Measurements from ENCODE around the gene PCBP4.

PCBP4 gene

GRCh38 chr3:51968883-51969678 lies 1.8 kb upstream of the PCBP4 start:
- Histone ChIP-seq H3K9ac (ENCODE audit: low read depth, low read length) (peak overlapping the region; percentile 75), H3K4me3 (ENCODE audit: low read length) (peak overlapping the region; percentile 81), H3K27ac (ENCODE audit: low read depth, low read length) (peak overlapping the region; percentile 94), H3K27me3 (ENCODE audit: insufficient read depth, low read length) (peaks cover 14% of the 10 kb centered on the region), H3K9me3 (ENCODE audit: insufficient read depth, low read depth, low read length) (no peaks in the 10 kb centered on the region), H3K36me3 (ENCODE audit: insufficient read depth, low read length) (no peaks in the 10 kb centered on the region), H3K4me1 (ENCODE audit: insufficient read depth, low read length) (peaks cover 30% of the 10 kb centered on the region)
- WGBS = 84% methylated on average over 6 of the region's 6 CpGs

- WGBS = 7% methylated on average over 4 of the region's 11 CpGs
- Histone ChIP-seq H3K36me3 (ENCODE audit: insufficient read depth, low read length) (no peaks in the 10 kb centered on the region), H3K27me3 (ENCODE audit: insufficient read depth, low read length) (peaks cover 8% of the 10 kb centered on the region; the same call in 1 of the 2 replicates), H3K4me3 (ENCODE audit: low read length) (peak overlapping the region; percentile 81), H3K9me3 (ENCODE audit: insufficient read depth, low read depth, low read length) (no peaks in the 10 kb centered on the region), H3K9ac (ENCODE audit: low read depth, low read length) (peak overlapping the region; percentile 95), H3K27ac (ENCODE audit: low read depth, low read length) (peak overlapping the region; percentile 94), H3K4me1 (ENCODE audit: insufficient read depth, low read length) (peaks cover 29% of the 10 kb centered on the region)
These were observed 1.0 kb upstream of the PCBP4 start for GRCh38 chr3:51968170-51968775.

- Histone ChIP-seq H3K27me3 (ENCODE audit: insufficient read depth, low read length) (peaks cover 7% of the 10 kb centered on the region; the same call in 1 of the 2 replicates), H3K9ac (ENCODE audit: low read depth, low read length) (no peak overlapping the region), H3K9me3 (ENCODE audit: insufficient read depth, low read depth, low read length) (no peaks in the 10 kb centered on the region), H3K36me3 (ENCODE audit: insufficient read depth, low read length) (no peaks in the 10 kb centered on the region), H3K4me3 (ENCODE audit: low read length) (peak overlapping the region; percentile 50), H3K27ac (ENCODE audit: low read depth, low read length) (peak overlapping the region; percentile 46; the same call in 1 of the 2 replicates), H3K4me1 (ENCODE audit: insufficient read depth, low read length) (peaks cover 29% of the 10 kb centered on the region)
- WGBS = 6% methylated on average over 33 of the region's 33 CpGs
These were observed 301 bp downstream of the PCBP4 start for GRCh38 chr3:51966922-51967383.

GRCh38 chr3:51966486-51966885 lies 768 bp downstream of the PCBP4 start:
- Histone ChIP-seq H3K4me3 (ENCODE audit: low read length) (peak overlapping the region; percentile 50; the same call in 1 of the 2 replicates), H3K27ac (ENCODE audit: low read depth, low read length) (no peak overlapping the region), H3K27me3 (ENCODE audit: insufficient read depth, low read length) (peaks cover 7% of the 10 kb centered on the region; the same call in 1 of the 2 replicates), H3K36me3 (ENCODE audit: insufficient read depth, low read length) (no peaks in the 10 kb centered on the region), H3K9me3 (ENCODE audit: insufficient read depth, low read depth, low read length) (no peaks in the 10 kb centered on the region), H3K4me1 (ENCODE audit: insufficient read depth, low read length) (peaks cover 29% of the 10 kb centered on the region), H3K9ac (ENCODE audit: low read depth, low read length) (no peak overlapping the region)
- WGBS = 82% methylated on average over 5 of the region's 5 CpGs

GRCh38 chr3:51966016-51966415 lies 1.2 kb downstream of the PCBP4 start:
- Histone ChIP-seq H3K4me1 (ENCODE audit: insufficient read depth, low read length) (peaks cover 29% of the 10 kb centered on the region), H3K27ac (ENCODE audit: low read depth, low read length) (no peak overlapping the region), H3K9ac (ENCODE audit: low read depth, low read length) (no peak overlapping the region), H3K9me3 (ENCODE audit: insufficient read depth, low read depth, low read length) (no peaks in the 10 kb centered on the region), H3K4me3 (ENCODE audit: low read length) (no peak overlapping the region), H3K27me3 (ENCODE audit: insufficient read depth, low read length) (peaks cover 7% of the 10 kb centered on the region; the same call in 1 of the 2 replicates), H3K36me3 (ENCODE audit: insufficient read depth, low read length) (no peaks in the 10 kb centered on the region)
- WGBS = 78% methylated on average over 2 of the region's 2 CpGs

- H3K9ac ChIP-seq (ENCODE audit: low read depth, low read length) = no peak overlapping the region
- peaks cover 26% of the 10 kb centered on the region for H3K4me1 ChIP-seq (ENCODE audit: insufficient read depth, low read length)
- H3K27ac ChIP-seq (ENCODE audit: low read depth, low read length) = no peak overlapping the region
- no peak overlapping the region for H3K4me3 ChIP-seq (ENCODE audit: low read length)
- 81% methylated on average over 4 of the region's 4 CpGs for WGBS
- H3K9me3 ChIP-seq (ENCODE audit: insufficient read depth, low read depth, low read length) = no peaks in the 10 kb centered on the region
- peaks cover 7% of the 10 kb centered on the region; the same call in 1 of the 2 replicates for H3K27me3 ChIP-seq (ENCODE audit: insufficient read depth, low read length)
- no peaks in the 10 kb centered on the region for H3K36me3 ChIP-seq (ENCODE audit: insufficient read depth, low read length)
These were observed 2.7 kb downstream of the PCBP4 start for GRCh38 chr3:51964521-51964920.

GRCh38 chr3:51963951-51964451 lies 3.3 kb downstream of the PCBP4 start:
- Histone ChIP-seq H3K27ac (ENCODE audit: low read depth, low read length) (no peak overlapping the region), H3K4me3 (ENCODE audit: low read length) (no peak overlapping the region), H3K36me3 (ENCODE audit: insufficient read depth, low read length) (no peaks in the 10 kb centered on the region), H3K9me3 (ENCODE audit: insufficient read depth, low read depth, low read length) (no peaks in the 10 kb centered on the region), H3K4me1 (ENCODE audit: insufficient read depth, low read length) (peaks cover 21% of the 10 kb centered on the region), H3K9ac (ENCODE audit: low read depth, low read length) (no peak overlapping the region), H3K27me3 (ENCODE audit: insufficient read depth, low read length) (peaks cover 7% of the 10 kb centered on the region; the same call in 1 of the 2 replicates)
- WGBS = 40% methylated on average over 11 of the region's 12 CpGs

- Histone ChIP-seq H3K9ac (ENCODE audit: low read depth, low read length) (no peak overlapping the region), H3K4me3 (ENCODE audit: low read length) (no peak overlapping the region), H3K27me3 (ENCODE audit: insufficient read depth, low read length) (peaks cover 7% of the 10 kb centered on the region; the same call in 1 of the 2 replicates), H3K4me1 (ENCODE audit: insufficient read depth, low read length) (peaks cover 14% of the 10 kb centered on the region), H3K36me3 (ENCODE audit: insufficient read depth, low read length) (no peaks in the 10 kb centered on the region), H3K9me3 (ENCODE audit: insufficient read depth, low read depth, low read length) (no peaks in the 10 kb centered on the region), H3K27ac (ENCODE audit: low read depth, low read length) (no peak overlapping the region)
- 87% methylated on average over 6 of the region's 6 CpGs for WGBS
These were observed 4.3 kb downstream of the PCBP4 start for GRCh38 chr3:51962854-51963530.

GRCh38 chr3:51961602-51962569 lies 5.4 kb downstream of the PCBP4 start:
- 78% methylated on average over 8 of the region's 9 CpGs for WGBS
- Histone ChIP-seq H3K9ac (ENCODE audit: low read depth, low read length) (no peak overlapping the region), H3K4me1 (ENCODE audit: insufficient read depth, low read length) (peaks cover 14% of the 10 kb centered on the region), H3K27me3 (ENCODE audit: insufficient read depth, low read length) (peaks cover 13% of the 10 kb centered on the region), H3K27ac (ENCODE audit: low read depth, low read length) (no peak overlapping the region), H3K36me3 (ENCODE audit: insufficient read depth, low read length) (no peaks in the 10 kb centered on the region), H3K9me3 (ENCODE audit: insufficient read depth, low read depth, low read length) (no peaks in the 10 kb centered on the region), H3K4me3 (ENCODE audit: low read length) (no peak overlapping the region)

- Histone ChIP-seq H3K9ac (ENCODE audit: low read depth, low read length) (no peak overlapping the region), H3K4me1 (ENCODE audit: insufficient read depth, low read length) (peaks cover 9% of the 10 kb centered on the region; the same call in 1 of the 2 replicates), H3K36me3 (ENCODE audit: insufficient read depth, low read length) (no peaks in the 10 kb centered on the region), H3K4me3 (ENCODE audit: low read length) (no peak overlapping the region), H3K9me3 (ENCODE audit: insufficient read depth, low read depth, low read length) (no peaks in the 10 kb centered on the region), H3K27ac (ENCODE audit: low read depth, low read length) (no peak overlapping the region), H3K27me3 (ENCODE audit: insufficient read depth, low read length) (peaks cover 21% of the 10 kb centered on the region)
- WGBS = 93% methylated on average over 18 of the region's 18 CpGs
These were observed 6.2 kb downstream of the PCBP4 start for GRCh38 chr3:51961011-51961410.
